Measurements from ENCODE around the gene LDLRAD3.

LDLRAD3 gene

DNA sequence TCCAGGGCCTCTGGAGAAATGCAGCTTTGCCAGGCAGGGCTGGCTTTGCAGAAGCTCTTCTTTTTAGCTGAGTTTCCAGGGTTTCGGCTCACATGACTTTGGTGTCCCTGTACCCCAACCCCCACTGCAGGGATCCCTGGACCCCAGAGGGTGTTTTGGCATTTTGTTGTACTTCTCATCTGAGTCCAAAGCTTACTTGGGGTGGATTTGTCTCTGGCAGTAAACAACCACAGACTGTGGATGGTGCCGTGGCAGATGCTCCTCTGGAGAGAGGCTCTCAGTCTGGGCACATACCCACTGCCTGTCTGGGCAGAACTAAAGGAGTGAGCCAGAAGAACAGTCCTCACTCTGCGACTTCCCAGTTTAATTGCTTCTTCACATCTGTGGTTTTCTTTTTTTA is 295.8 kb downstream of the LDLRAD3 start:
- in situ Hi-C loops (cut with MboI; ENCODE audit: low sequenced_read_pairs, unreplicated experiment), result no loop called here
- DNase-seq (ENCODE audit: low spot score), result no peak
- TF ChIP-seq, protein P1, sequence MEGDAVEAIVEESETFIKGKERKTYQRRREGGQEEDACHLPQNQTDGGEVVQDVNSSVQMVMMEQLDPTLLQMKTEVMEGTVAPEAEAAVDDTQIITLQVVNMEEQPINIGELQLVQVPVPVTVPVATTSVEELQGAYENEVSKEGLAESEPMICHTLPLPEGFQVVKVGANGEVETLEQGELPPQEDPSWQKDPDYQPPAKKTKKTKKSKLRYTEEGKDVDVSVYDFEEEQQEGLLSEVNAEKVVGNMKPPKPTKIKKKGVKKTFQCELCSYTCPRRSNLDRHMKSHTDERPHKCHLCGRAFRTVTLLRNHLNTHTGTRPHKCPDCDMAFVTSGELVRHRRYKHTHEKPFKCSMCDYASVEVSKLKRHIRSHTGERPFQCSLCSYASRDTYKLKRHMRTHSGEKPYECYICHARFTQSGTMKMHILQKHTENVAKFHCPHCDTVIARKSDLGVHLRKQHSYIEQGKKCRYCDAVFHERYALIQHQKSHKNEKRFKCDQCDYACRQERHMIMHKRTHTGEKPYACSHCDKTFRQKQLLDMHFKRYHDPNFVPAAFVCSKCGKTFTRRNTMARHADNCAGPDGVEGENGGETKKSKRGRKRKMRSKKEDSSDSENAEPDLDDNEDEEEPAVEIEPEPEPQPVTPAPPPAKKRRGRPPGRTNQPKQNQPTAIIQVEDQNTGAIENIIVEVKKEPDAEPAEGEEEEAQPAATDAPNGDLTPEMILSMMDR (IDR thresholded peaks at IDR 0.05; ENCODE audit: borderline replicate concordance, control extremely low read depth, extremely low read depth, insufficient read depth, missing control alignments), result no peak

DNA sequence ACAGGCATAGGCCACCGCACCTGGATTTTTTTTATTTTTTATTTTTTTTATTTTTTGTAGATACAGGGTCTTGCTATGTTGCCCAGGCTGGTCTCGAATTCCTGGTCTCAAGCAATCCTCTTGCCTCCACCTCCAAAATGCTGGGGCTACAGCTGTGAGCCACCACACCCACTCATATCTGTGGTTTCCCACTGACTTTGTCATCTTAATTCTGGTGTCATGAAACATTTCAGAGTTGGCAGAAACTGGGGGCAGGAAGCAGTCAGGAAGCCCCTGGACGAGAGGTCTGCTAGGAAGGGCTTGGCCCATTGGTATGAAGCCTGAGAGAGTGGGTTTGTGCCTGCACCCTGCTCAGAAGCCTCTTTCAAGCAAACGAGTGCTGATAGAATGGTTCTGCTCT is 296.3 kb downstream of the LDLRAD3 start:
- TF ChIP-seq, protein P1 (IDR thresholded peaks at IDR 0.05; ENCODE audit: borderline replicate concordance, control extremely low read depth, extremely low read depth, insufficient read depth, missing control alignments), result no peak
- in situ Hi-C loops (cut with MboI; ENCODE audit: low sequenced_read_pairs, unreplicated experiment), result no loop called here

DNA sequence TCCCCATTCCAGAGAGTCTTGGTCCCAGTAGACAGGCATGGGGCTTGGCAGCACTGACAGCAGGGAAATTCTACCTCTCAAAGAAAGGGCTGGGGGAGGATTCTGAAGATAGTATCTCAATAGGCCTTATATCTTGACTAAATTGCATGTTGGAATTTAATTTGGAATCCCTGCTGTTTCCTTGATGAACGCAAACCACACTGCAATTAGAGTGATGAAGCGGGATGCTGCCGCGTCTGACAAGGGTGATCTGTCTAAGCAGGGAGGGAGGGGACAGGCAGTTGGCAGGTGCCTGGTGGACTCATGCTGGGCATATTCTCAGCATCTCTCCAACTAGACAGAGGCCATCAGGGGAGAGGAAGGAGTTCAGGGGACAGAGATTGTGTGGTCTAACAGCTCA is 296.9 kb downstream of the LDLRAD3 start:
- DNase-seq (ENCODE audit: low spot score), result no peak
- TF ChIP-seq, protein P1 (IDR thresholded peaks at IDR 0.05; ENCODE audit: borderline replicate concordance, control extremely low read depth, extremely low read depth, insufficient read depth, missing control alignments), result no peak
- in situ Hi-C loops (cut with MboI; ENCODE audit: low sequenced_read_pairs, unreplicated experiment), result no loop called here

More for the DNA sequence above, 296.3 kb downstream of the LDLRAD3 start:
- no peak for DNase-seq (ENCODE audit: low spot score)

DNA sequence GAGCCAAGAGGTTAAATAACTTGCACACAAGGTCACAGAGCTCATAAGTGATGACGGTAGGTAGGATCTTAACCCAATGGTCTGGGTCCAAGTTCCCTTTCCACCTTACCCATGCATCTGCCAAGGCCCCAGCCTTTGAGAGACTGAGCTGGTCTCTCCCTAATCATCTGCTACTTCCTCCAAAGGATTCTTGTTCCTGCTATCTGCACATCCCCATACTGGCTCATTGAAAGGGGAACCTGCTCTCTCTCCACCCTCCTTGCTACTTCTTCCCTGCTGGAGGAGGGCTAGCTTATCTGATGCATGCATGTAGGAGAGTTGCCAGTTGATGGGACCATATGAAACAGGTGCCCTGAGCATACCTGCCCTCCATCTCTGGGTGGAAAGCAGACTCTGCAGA is 297.6 kb downstream of the LDLRAD3 start:
- DNase-seq (ENCODE audit: low spot score), result no peak
- in situ Hi-C loops (cut with MboI; ENCODE audit: low sequenced_read_pairs, unreplicated experiment), result no loop called here
- TF ChIP-seq, protein P1 (IDR thresholded peaks at IDR 0.05; ENCODE audit: borderline replicate concordance, control extremely low read depth, extremely low read depth, insufficient read depth, missing control alignments), result no peak

DNA sequence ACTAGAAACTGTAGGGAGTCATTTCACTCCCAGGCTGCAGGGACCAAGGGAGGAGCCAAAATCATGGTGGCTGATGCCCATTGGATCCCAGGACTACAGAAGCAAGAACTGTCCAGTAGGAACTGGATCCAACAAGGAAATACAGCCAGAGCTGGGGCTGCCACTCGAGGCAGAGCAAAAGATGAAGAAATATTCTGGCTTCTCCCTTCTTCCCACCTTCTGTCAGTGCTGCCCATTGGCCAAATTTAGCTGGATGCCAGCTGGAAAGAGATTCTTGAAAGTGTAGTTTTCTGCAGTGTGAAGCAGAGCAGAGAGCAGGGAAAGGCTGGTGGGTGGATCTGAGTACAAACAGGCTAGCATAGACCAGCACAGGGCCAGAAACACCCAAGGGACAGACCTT is 299.8 kb downstream of the LDLRAD3 start:
- in situ Hi-C loops (cut with MboI; ENCODE audit: low sequenced_read_pairs, unreplicated experiment), result no loop called here
- DNase-seq (ENCODE audit: low spot score), result no peak
- TF ChIP-seq, protein P1 (IDR thresholded peaks at IDR 0.05; ENCODE audit: borderline replicate concordance, control extremely low read depth, extremely low read depth, insufficient read depth, missing control alignments), result no peak

DNA sequence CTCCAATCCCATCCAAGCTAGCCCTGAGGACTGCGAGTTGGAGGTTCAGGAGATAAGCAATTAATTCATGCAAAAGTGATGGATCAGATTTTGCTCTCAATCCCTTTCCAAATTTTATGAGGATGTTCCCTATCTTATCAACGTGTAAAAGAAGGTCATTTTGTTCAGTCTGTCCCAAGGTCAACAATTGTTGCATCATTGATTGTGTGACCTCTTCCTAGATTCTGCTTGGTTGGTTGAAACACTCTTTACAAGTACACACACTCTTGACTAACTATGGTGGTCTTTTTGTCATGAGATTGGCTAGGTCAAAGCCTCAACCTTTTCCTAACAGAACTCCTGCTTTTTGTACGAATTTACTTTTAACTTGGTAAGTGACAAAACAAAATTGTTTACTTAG is 303.6 kb downstream of the LDLRAD3 start:
- TF ChIP-seq, protein P1 (IDR thresholded peaks at IDR 0.05; ENCODE audit: borderline replicate concordance, control extremely low read depth, extremely low read depth, insufficient read depth, missing control alignments), result no peak
- in situ Hi-C loops (cut with MboI; ENCODE audit: low sequenced_read_pairs, unreplicated experiment), result no loop called here
- DNase-seq (ENCODE audit: low spot score), result no peak

DNA sequence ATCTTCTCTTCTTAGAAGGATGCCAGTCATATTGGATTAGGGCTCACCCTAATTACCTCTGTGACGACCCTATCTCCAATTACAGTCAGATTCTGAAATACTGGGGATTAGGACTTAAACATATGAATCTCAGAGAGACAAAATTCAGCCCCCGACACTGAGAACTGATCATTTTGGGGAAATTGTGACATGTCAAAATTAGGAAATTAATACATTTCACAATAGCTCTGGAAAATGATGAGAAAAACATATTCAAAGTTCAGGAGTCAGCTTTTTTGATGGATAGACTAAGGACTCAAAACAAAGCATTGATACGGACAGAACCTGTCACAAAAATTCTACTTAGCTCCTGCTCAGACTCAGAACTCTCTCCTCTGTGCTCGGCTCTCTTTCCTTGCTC is 304.6 kb downstream of the LDLRAD3 start:
- no peak for DNase-seq (ENCODE audit: low spot score)
- TF ChIP-seq, protein P1 (IDR thresholded peaks at IDR 0.05; ENCODE audit: borderline replicate concordance, control extremely low read depth, extremely low read depth, insufficient read depth, missing control alignments), result no peak
- in situ Hi-C loops (cut with MboI; ENCODE audit: low sequenced_read_pairs, unreplicated experiment), result no loop called here

Measured in GM13976 (cell line).